H1 (cell line): ENCODE measurements around the gene KCNJ10. TPM values are rescaled to one million over a fixed set of nuclear protein-coding genes. Genes with fewer than 3 reads are reported as not detected.

Source experiments
- CTCF ChIA-PET: fragments of 300-600 bp; sonication (Branson Sonifier 250); formaldehyde crosslinking; loops from one replicate; lab custom pipeline; 2021; ENCODE audit not compliant: partially characterized antibody; lab: Charles Lee
- POLR2A ChIA-PET: fragments of 300-600 bp; sonication (Branson Sonifier 250); formaldehyde crosslinking; loops from one replicate; lab custom pipeline; 2021; ENCODE audit warnings: inconsistent platforms; ENCODE audit not compliant: partially characterized antibody; lab: Charles Lee
- DNase-seq, 2 experiments: peaks; one replicate each; pipeline versions ENCODE4 v3.0.0 to v3.0.0-alpha.2; 2010 to 2022; ENCODE audit warnings: low spot score in 2 of 2, low read depth in 1 of 2, mixed read lengths in 1 of 2
- FAIRE-seq: peaks from 2 replicates; lab custom pipeline; 2011; peaks lifted over from hg19 to GRCh38; lab: Jason Lieb, UNC
- H2AFZ ChIP-seq: 2 replicates; pipeline ENCODE4 v1.8.1; 2012; ENCODE audit warnings: low read length, inconsistent platforms
- H2AK5ac ChIP-seq: 2 replicates; pipeline ENCODE4 v1.6.1; 2013; ENCODE audit warnings: low read depth, low read length
- H2BK120ac ChIP-seq: replicated peaks from 2 replicates; pipeline ENCODE3; 2013; ENCODE audit warnings: low read depth, low read length, inconsistent platforms
- H2BK12ac ChIP-seq: 2 replicates; pipeline ENCODE4 v1.6.1; 2013; ENCODE audit warnings: low read depth, low read length
- H2BK15ac ChIP-seq: 2 replicates; pipeline ENCODE4 v1.6.1; 2013; ENCODE audit warnings: low read length
- H2BK20ac ChIP-seq: 2 replicates; pipeline ENCODE4 v1.6.1; 2013; ENCODE audit warnings: low read length
- H2BK5ac ChIP-seq: 2 replicates; pipeline ENCODE4 v1.6.1; 2013; ENCODE audit warnings: low read depth, low read length
- H3K14ac ChIP-seq: 2 replicates; pipeline ENCODE4 v1.6.1; 2013; ENCODE audit warnings: inconsistent platforms; ENCODE audit not compliant: insufficient read length
- H3K18ac ChIP-seq: 2 replicates; pipeline ENCODE4 v1.6.1; 2013; ENCODE audit warnings: low read length; ENCODE audit errors: extremely low read depth
- H3K23ac ChIP-seq: 2 replicates; pipeline ENCODE4 v1.6.1; 2013; ENCODE audit warnings: inconsistent platforms; ENCODE audit not compliant: insufficient read length
- H3K23me2 ChIP-seq: 2 replicates; pipeline ENCODE4 v1.6.1; 2013; ENCODE audit warnings: low read depth, low read length
- H3K27ac ChIP-seq: 2 replicates; pipeline ENCODE4 v1.6.1; 2011; ENCODE audit warnings: low read depth, low read length, inconsistent platforms
- H3K27me3 ChIP-seq, 4 experiments: replicated peaks in 1 of 4; 1 replicate in 1 of 4; 2 replicates in 3 of 4; pipeline versions ENCODE4 v1.6.1 to v1.8.1; 2011 to 2013; ENCODE audit warnings: low read length in 3 of 4, mild to moderate bottlenecking in 3 of 4, inconsistent platforms in 2 of 4, mixed read lengths in 2 of 4, moderate library complexity in 1 of 4; ENCODE audit not compliant: control insufficient read depth in 3 of 4, insufficient read depth in 3 of 4; ENCODE audit errors: extremely low read depth in 1 of 4
- H3K36me3 ChIP-seq, 4 experiments: 2 replicates each; pipeline versions ENCODE4 v1.6.1 to v1.8.1; 2011 to 2013; ENCODE audit warnings: mild to moderate bottlenecking in 4 of 4, low read length in 3 of 4, moderate library complexity in 2 of 4, control low read depth in 1 of 4, inconsistent platforms in 1 of 4; ENCODE audit not compliant: insufficient read depth in 4 of 4, control insufficient read depth in 2 of 4
- H3K4ac ChIP-seq: replicated peaks from 2 replicates; pipeline ENCODE3; 2013; ENCODE audit warnings: low read length, low read depth, mixed read lengths, inconsistent platforms; ENCODE audit not compliant: insufficient read length
- H3K4me1 ChIP-seq, 4 experiments: replicated peaks in 1 of 4; 1 replicate in 1 of 4; 2 replicates in 3 of 4; pipeline versions ENCODE4 v1.6.1 to v1.8.1; 2011 to 2013; ENCODE audit warnings: low read length in 3 of 4, inconsistent platforms in 2 of 4, mixed read lengths in 1 of 4; ENCODE audit not compliant: insufficient read depth in 4 of 4, control insufficient read depth in 3 of 4
- H3K4me2 ChIP-seq, 2 experiments: 2 replicates each; pipeline versions ENCODE4 v1.6.1 to v1.8.1; 2011 to 2013; ENCODE audit warnings: low read depth in 2 of 2, low read length in 2 of 2, control low read depth in 1 of 2, inconsistent platforms in 1 of 2, mild to moderate bottlenecking in 1 of 2; ENCODE audit not compliant: insufficient read depth in 1 of 2
- H3K4me3 ChIP-seq, 4 experiments: fragments of 200-600, 300-600 bp in 1 of 4; sonication (generic), shearing (Covaris generic), sonication (Bioruptor Twin) in 1 of 4; 2 replicates each; pipeline versions ENCODE4 v1.5.1 to v1.8.1; 2011 to 2016; ENCODE audit warnings: low read length in 4 of 4, low read depth in 3 of 4, control low read depth in 2 of 4, inconsistent platforms in 2 of 4, mild to moderate bottlenecking in 2 of 4, mixed read lengths in 1 of 4, moderate library complexity in 1 of 4; ENCODE audit not compliant: insufficient read depth in 2 of 4; ENCODE audit errors: extremely low read depth in 1 of 4
- H3K56ac ChIP-seq: replicated peaks from 2 replicates; pipeline ENCODE3; 2013; ENCODE audit warnings: low read depth, mild to moderate bottlenecking, mixed read lengths, low read length, inconsistent platforms; ENCODE audit not compliant: insufficient read length
- H3K79me1 ChIP-seq: 2 replicates; pipeline ENCODE4 v1.6.1; 2013; ENCODE audit warnings: low read depth, low read length, control low read depth
- H3K79me2 ChIP-seq, 2 experiments: 2 replicates each; pipeline versions ENCODE4 v1.6.1 to v1.8.1; 2012 to 2013; ENCODE audit warnings: low read length in 2 of 2, mild to moderate bottlenecking in 2 of 2, inconsistent platforms in 1 of 2; ENCODE audit not compliant: insufficient read depth in 2 of 2, control insufficient read depth in 1 of 2
- H3K9ac ChIP-seq, 4 experiments: replicated peaks in 1 of 4; 1 replicate in 1 of 4; 2 replicates in 3 of 4; pipeline versions ENCODE4 v1.6.1 to v1.8.1; 2011 to 2013; ENCODE audit warnings: low read depth in 3 of 4, low read length in 3 of 4, control low read depth in 2 of 4, mild to moderate bottlenecking in 2 of 4, moderate library complexity in 2 of 4, inconsistent platforms in 1 of 4; ENCODE audit errors: extremely low read depth in 1 of 4
- H3K9me3 ChIP-seq, 2 experiments: 2 replicates each; pipeline versions ENCODE4 v1.6.1 to v1.8.1; 2012 to 2013; ENCODE audit warnings: mild to moderate bottlenecking in 2 of 2, moderate library complexity in 2 of 2, control low read depth in 1 of 2, inconsistent platforms in 1 of 2, low read depth in 1 of 2, low read length in 1 of 2, mixed read lengths in 1 of 2; ENCODE audit not compliant: insufficient read depth in 2 of 2
- H4K20me1 ChIP-seq, 2 experiments: replicated peaks in 1 of 2; 2 replicates each; pipeline versions ENCODE3 to v1.8.1; 2011 to 2013; ENCODE audit warnings: inconsistent platforms in 2 of 2, low read length in 2 of 2, mild to moderate bottlenecking in 1 of 2; ENCODE audit not compliant: insufficient read depth in 2 of 2, control insufficient read depth in 1 of 2
- H4K5ac ChIP-seq: 2 replicates; pipeline ENCODE4 v1.6.1; 2013; ENCODE audit warnings: low read length, low read depth, mixed read lengths, inconsistent platforms; ENCODE audit not compliant: insufficient read length
- H4K8ac ChIP-seq: 2 replicates; pipeline ENCODE4 v1.8.0; 2013; ENCODE audit warnings: mild to moderate bottlenecking, moderate library complexity, low read length, inconsistent platforms; ENCODE audit not compliant: insufficient read depth; ENCODE audit errors: extremely low read depth
- H4K91ac ChIP-seq: replicated peaks from 2 replicates; pipeline ENCODE3; 2013; ENCODE audit warnings: low read length, mixed read lengths, inconsistent platforms; ENCODE audit not compliant: insufficient read length
- KDM4A ChIP-seq: IDR thresholded peaks from one replicate; pipeline ENCODE4 v1.7.1; 2012; ENCODE audit warnings: low read depth, mild to moderate bottlenecking, moderate library complexity, low read length, inconsistent platforms; ENCODE audit not compliant: severe bottlenecking
- SP1 ChIP-seq: IDR thresholded peaks from 2 replicates; pipeline ENCODE4 v1.6.1; 2011; ENCODE audit warnings: low read depth, low read length
- polyA plus RNA-seq, 7 experiments: library from polyadenylated mRNA; depleted of rRNA in 3 of 7; stranded (reverse) in 5 of 7; unstranded in 2 of 7; fragments of >200 nt in 5 of 7; fragments of 200-250 nt in 2 of 7; gene quantifications; 1 replicate in 5 of 7; 2 replicates in 1 of 7; 4 replicates in 1 of 7; pipeline versions ENCODE4 v1.2.1 to v1.2.3, GENCODE V29; 2011 to 2013; ENCODE audit warnings: missing spikeins in 2 of 7, mixed read lengths in 2 of 7
- total RNA-seq: library from RNA; stranded (reverse); fragmentation: NEBNext Ultra II Directional; extraction: Animal tissue kit (Norgen Biotek cat#: 25700); gene quantifications from 2 replicates; pipeline ENCODE4 v1.2.1, GENCODE V29; 2021

The KCNJ10 gene
- total and polyA plus RNA-seq, 2 of the 8 experiments (the other 6 are each of a cell fraction or from before 2014, with no cell fraction given): 1.7 to 2.4 TPM

- FAIRE-seq: no peak
- Histone ChIP-seq H2AFZ (no peak overlapping the region), H3K27me3 (no peaks in the 10 kb centered on the region; a peak in 1 of 7 replicates), H3K18ac (no peak overlapping the region), H3K79me1 (no peaks in the 10 kb centered on the region), H2BK5ac (no peak overlapping the region), H3K23ac (no peak overlapping the region), H2AK5ac (no peak overlapping the region), H4K8ac (no peak overlapping the region), H2BK15ac (no peak overlapping the region), H2BK20ac (0 out of 2 replicates have a peak overlapping the region, but pooled peaks have one; percentile 77), H3K4me1 (peaks cover 10 to 24% (median 16%) of the 10 kb centered on the region in 4 experiments), H3K79me2 (no peaks in the 10 kb centered on the region), H3K56ac (no peak overlapping the region), H3K9me3 (no peaks in the 10 kb centered on the region), H4K20me1 (no peaks in the 10 kb centered on the region), H2BK120ac (no peak overlapping the region), H3K14ac (no peak overlapping the region), H3K23me2 (no peaks in the 10 kb centered on the region), H3K27ac (no peak overlapping the region), H2BK12ac (no peak overlapping the region), H3K4ac (no peak overlapping the region), H3K4me3 (no peak overlapping the region; a peak in 1 of 8 replicates), H3K4me2 (peak overlapping the region; percentile 36 to 47), H3K9ac (no peak overlapping the region; a peak in 1 of 7 replicates), H3K36me3 (no peaks in the 10 kb centered on the region), H4K5ac (no peak overlapping the region), H4K91ac (no peak overlapping the region)
- TF ChIP-seq SP1 (peak; percentile 20; the same call in 1 of the 2 replicates), KDM4A (no peak)
- DNase-seq: no peak
- ChIA-PET CTCF (interaction anchor here (2.1 to 46.4 kb wide), 2 partner anchors 26 to 121 kb away, joined by 4 to 1874 read pairs; partner anchors contain the start of genes IGSF8, KCNJ10 and KCNJ9), POLR2A (interaction anchor here (0.8 to 3.4 kb wide), 3 partner anchors 17 to 40 kb away, joined by 3 to 18 read pairs (median 4); partner anchors contain the start of gene PIGM)
Observed at GRCh38 chr1:160048335-160048734, 21.6 kb downstream of the KCNJ10 start.
